ENCODE measurements around the gene MVK.

DNA sequence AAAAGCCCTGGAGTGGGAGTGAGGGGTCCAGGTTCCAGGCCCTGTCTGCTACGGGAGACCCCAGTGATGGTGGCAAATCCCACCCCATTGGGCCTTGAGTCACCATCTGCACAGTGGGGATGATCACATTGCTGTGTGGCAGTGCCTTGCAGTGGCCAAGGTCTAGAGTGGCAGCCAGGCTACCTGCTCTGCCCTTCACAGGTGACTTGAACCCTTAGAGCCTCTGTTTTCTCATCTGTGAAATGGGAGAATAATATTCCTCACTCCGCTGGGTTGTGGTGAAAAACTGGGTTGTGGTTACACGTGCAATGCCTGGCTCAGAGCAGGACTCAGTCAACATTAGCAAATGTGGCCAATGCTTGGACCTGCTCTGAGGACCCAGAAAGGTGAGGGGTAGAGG is 58.2 kb downstream of the MVK start:
- TF ChIP-seq EZH2 (IDR thresholded peaks at IDR 0.05; ENCODE audit: low read depth), result no peak
- TF ChIP-seq, protein P1, sequence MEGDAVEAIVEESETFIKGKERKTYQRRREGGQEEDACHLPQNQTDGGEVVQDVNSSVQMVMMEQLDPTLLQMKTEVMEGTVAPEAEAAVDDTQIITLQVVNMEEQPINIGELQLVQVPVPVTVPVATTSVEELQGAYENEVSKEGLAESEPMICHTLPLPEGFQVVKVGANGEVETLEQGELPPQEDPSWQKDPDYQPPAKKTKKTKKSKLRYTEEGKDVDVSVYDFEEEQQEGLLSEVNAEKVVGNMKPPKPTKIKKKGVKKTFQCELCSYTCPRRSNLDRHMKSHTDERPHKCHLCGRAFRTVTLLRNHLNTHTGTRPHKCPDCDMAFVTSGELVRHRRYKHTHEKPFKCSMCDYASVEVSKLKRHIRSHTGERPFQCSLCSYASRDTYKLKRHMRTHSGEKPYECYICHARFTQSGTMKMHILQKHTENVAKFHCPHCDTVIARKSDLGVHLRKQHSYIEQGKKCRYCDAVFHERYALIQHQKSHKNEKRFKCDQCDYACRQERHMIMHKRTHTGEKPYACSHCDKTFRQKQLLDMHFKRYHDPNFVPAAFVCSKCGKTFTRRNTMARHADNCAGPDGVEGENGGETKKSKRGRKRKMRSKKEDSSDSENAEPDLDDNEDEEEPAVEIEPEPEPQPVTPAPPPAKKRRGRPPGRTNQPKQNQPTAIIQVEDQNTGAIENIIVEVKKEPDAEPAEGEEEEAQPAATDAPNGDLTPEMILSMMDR (conservative IDR thresholded peaks at IDR 0.05), result no peak

All from PC-9 (cell line).